Hematopoietic multipotent progenitor cell treated with erythropoietin and hydrocortisone succinate and interleukin-3 and kit ligand, for 17 days (in vitro differentiated cells): ENCODE measurements around the gene TOMM70.
"Not testable (repeated sequence)": the region's sequence is repeated elsewhere in the genome, so short reads cannot be mapped to it uniquely, and the experiment has no call there.

ENCODE experiments used
- DNase-seq: peaks from one replicate; pipeline ENCODE4 v3.0.0-alpha.2; 2015; ENCODE audit warnings: low spot score

Gene TOMM70

DNA sequence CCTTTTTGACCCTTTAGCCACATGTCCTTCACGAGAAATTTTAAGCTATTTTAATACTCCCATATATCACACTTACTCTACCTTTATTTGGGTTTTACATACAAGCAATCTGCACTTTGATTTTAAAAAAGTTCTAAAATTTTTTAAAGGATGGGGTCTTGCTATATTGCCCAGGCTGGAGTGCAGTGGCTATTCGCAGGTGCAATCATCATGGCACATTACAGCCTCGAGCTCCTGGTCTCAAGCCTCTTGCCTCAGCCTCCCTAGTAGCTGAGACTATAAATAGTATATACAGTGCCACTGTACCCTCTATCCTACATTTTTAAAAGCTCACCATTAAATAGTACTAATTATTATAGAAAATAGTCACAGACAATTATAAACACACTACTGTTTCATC lies 36.5 kb downstream of the TOMM70 start:
- no peak for DNase-seq

DNA sequence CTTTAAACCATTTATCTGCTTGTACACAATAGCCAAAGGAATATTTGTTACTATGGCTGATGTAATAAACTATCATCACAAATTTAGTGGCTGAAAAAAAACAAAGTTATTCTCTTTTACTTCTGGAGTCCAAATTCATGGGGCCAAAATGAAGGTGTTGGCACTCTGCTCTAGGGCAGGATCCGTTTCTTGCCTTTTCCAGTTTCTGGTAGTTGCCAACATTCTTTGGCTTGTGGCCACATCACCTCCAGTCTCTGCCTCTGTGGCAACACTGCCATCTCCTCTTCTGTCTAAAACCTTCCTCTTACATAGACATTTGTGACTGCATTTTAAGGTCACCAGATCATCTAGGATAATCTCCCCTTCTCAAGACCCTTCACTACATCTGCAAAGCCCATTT lies 39.0 kb downstream of the TOMM70 start:
- DNase-seq: no peak

DNA sequence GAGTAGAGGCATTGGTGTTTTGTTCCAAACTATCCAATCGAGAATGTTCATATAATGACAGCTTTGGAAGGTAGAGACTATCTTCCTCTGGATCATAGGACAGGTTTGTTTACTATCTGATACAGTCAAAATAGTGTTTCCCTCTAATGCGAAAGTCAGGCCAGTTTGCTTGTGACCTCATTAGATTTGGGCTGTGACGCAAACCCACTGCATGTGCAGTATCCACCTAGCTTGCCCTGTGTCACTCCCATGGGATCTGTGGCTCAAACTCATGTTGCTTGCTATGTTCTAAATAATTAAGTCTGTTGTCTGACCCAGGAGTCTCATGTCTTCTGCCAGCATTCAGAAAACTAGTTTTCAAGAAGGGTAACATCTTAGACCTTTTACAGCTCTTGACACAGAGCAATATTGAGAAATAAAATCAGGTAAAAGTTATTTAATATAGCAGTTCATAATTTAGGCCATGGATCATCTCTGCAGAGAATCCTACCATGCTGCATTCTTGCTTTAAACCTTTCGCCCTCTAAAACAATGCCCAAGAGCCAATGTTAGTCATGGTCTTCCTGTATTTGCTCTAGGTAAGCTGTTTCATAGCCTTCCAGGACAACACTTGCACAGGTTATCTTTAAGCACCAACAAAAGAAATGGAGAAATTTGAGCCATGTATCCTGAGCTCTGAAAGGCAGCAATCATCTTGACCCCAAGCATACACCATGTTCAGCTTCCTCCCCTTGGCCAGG lies 40.0 kb downstream of the TOMM70 start:
- DNase-seq: no peak

DNA sequence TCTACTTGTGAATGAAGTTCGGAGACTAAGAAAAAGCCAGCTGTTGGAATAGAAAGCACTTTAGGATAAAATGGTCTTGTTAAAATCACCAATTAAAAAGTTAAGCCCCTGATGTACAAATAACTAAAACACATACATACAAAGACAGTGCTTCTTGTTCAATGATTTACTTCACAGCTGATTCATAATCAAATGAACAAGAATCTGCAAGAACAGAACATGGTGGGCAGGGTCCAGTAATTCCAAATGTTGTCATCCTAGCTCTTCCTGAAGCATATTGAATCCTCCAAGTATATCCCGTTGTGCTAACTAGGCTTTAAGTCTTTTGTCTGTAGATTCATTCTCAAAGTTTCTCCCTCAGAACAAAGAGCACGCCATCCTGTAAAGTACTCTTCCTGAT lies 41.9 kb downstream of the TOMM70 start:
- DNase-seq: no peak

DNA sequence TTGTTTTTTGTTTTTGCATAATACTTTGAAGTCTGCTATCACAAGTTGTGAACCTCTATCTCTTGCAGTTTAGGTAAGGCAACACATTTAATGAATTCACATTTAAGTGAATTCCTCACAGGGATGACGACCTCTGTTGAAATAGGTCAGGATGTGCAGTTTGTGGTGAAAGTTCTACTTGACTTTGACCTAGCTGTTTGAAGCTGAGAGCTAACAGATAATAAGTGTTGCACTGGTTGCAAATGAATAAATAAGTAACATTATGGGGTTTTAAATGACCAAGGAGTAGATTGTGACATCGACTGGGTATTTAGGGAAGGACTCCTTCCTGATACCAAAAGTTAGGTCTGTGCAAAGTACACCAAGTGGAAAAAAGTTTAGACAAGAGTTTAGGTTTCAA lies 42.5 kb downstream of the TOMM70 start:
- no peak for DNase-seq

DNA sequence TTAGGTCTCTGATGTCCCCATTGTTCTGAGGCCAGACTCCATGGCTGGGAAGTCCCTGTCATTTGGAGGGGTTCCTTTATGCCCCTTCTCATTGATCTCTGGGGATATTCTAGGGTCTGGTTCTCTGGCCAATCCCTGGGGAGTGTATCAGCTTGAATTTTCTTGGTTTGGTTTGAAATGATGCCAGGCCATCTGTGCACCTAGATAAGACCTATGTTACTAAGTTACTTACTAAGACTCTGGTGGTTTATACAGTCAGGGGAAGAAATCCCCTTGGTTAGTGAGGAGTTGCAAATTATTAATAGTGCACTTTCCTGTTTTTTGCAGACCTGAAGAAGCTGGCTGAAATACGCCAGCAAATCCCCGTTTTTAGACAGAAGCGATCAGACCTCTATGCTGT lies 46.0 kb downstream of the TOMM70 start:
- DNase-seq: peak; percentile 73

DNA sequence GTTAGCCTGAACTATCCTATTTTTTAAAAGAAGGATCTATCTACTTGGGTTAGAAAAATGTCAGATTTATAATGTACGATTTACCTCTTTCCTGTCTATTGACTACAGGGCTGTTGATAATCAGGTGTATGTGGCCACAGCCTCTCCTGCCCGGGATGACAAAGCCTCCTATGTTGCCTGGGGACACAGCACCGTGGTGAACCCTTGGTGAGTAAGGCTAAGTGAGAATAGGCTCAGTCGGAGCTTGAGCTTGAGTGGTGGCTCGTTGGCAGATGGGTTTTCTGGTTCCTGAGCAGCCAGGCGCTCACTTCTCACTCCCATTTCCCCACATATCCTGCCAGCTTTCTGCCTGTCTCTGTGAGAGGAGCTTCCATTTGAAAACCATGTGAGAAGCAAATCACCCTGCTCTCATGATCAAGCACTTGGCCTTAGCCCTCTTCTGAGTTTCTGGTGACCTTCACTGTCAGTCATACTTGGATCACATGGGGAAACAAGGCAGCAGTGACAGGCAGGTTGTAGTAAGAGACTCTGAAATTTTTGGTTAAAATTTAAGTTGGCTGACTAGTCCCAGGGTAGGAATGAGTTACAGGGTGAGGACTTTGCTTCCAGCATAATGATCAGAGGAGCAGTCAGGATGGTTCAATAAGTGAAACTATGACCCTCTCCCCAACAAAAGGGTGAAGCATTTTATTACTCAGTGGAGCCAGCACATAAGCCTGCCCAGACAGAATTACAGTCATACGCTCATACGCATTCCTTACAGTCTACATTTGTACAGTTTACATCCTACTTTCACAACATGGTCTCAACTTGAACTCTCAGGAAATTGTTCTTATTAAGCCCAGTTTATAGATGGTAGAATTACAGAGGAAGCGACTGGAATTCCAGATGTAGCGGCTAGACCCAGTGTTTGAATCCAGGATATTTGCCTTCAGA lies 48.3 kb downstream of the TOMM70 start:
- DNase-seq: no peak

DNA sequence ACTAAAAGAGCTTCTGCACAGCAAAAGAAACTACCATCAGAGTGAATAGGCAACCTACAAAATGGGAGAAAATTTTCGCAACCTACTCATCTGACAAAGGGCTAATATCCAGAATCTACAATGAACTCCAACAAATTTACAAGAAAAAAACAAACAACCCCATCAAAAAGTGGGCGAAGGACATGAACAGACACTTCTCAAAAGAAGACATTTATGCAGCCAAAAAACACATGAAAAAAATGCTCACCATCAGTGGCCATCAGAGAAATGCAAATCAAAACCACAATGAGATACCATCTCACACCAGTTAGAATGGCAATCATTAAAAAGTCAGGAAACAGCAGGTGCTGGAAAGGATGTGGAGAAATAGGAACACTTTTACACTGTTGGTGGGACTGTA lies 49.1 kb downstream of the TOMM70 start:
- not testable (repeated sequence) for DNase-seq

DNA sequence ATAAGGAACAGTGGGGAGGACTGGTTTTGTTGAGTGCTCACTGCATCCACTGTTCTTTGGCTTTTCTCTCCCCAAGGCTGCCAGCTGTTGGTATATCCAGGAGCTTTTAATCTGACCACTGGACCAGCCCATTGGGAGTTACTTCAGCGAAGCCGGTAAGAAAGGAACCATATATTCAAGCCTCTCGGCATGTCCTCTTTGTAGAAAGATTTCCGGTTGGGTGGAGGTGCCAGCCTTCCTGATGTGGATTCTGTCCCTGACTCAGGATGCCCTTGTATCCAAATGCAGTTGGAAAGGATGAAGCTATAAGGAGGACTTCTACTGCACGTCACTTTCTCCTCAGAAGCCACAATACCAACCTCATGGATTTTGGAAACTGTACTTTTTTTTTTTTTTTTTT lies 52.2 kb downstream of the TOMM70 start:
- no peak for DNase-seq

DNA sequence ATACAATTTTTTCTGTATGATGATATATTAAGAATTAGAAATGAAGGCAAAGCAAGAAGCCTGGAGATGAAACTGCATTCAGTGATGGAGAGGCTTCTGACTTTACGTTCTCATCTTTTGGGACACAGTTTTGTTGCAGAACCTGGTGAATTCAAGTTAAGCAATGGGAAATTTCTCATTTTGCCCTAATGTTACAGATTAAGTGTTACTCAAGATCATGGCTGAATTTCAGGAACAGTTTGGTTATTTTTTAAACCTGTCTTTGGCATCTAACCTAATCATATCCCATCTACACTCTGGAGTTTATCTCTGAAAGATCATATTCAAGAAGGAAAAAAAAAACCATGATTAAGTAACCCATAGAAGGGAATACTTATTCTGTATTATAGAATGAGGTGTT lies 60.4 kb downstream of the TOMM70 start:
- DNase-seq: no peak

DNA sequence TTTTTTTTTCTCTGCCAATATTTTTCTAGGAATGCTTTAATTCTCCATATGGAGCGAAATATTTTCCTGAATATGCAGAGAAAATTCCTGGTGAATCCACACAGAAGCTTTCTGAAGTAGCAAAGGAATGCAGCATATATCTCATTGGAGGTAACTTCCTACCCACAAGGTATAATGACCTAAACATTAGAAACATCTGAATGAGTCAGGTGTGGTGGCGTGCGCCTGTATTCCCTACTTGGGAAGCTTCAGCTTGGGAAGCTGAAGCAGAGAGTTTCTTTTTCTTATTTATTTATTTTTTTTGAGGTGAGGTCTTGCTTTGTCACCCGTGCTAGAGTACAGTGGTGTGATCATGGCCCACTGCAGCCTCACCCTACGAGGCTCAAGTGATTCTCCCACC lies 61.1 kb downstream of the TOMM70 start:
- DNase-seq: no peak

DNA sequence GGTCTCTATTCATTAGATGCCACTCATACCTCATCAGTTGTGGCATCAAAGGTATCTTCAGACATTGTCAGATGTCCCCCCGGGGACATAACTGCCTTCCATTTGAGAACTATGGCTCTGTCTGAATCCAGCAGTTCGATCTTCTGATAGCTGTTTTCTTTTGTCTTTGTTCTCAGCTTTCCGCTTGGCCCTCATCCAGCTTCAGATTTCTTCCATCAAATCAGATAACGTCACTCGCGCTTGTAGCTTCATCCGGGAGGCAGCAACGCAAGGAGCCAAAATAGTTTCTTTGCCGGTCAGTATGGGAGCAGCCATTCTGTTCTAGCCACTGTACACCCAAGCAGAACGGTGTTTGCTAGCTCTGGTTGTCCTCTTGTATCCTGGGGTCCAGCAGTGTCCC lies 62.0 kb downstream of the TOMM70 start:
- DNase-seq: no peak

DNA sequence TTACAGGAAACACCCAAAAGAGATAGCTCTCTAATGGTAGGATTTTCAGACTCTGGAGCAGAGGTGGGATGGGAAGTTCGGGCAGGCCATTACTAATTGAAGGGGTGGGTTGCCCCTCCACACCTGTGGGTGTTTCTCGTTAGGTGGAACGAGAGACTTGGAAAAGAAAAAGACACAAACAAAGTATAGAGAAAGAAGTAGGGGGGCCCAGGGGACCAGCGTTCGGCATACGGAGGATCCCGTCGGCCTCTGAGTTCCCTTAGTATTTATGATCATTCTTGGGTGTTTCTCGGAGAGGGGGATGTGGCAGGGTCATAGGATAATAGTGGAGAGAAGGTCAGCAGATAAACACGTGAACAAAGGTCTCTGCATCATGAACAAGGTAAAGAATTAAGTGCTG lies 64.7 kb downstream of the TOMM70 start:
- DNase-seq: not testable (repeated sequence)

DNA sequence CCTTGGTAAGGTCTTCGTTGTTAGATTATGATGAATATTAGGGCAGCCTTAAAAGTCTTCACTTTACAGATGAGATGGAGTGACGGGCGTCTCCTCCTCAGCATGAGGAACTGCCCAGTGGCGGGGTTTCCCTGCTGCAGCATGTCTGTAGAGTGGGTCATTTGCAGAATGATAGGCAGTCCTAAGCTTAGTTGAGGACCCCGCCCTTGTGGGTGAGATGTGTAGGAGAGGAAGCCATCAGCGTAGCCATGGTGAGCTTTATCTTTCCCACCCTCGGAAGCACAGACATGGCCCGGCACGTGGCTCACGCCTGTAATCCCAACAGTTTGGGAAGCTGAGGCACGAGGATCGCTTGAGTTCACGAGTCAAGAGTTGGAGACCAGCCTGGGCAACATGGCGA lies 65.5 kb downstream of the TOMM70 start:
- peak; percentile 28 for DNase-seq

DNA sequence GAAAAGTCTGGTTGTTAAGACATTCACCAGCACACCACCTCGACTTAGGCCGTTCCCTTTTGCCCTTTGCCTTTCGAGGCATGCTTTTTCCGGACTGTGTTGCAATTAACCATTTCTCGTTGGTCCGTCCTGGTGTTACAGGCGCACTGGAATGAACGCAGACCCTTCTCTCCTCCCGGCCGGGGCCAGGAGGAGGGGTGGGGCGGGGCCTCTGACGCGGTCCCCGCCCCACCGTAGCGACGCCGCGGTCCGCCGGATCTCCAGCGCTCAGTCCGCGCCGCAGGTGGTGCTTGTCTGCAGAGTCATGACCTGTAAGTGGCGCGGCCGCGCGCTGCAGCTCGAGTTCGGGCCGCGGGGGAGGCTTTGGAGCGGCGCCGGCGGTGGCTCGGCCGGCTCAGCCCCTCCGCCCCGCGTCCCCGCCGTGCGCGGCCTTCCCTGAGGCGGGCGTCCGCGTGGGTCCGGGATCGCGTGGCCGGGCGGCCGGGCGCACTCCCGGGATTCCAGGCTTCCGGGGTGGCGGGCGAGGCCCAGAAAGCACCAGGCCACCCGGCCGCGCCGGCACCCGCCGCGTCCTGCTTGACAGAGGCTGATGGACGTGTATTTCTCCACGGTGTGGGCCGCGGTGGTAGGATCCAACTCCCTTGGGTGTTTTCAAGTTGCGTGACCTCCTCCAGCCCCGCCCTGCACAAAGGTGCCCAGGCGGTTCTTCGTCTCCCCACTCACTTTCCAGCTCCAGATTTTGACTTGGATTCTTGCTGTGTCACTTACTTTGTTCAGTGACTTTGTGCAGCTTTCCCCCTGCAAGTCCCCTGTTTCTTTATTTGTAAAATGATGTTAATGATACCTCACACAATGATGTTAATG lies 66.2 kb downstream of the TOMM70 start, which contains the start of gene NIT2:
TSS of gene NIT2 (plus strand) at position 270 of the 864 bp plus-strand sequence. CDS start at position 305, 35 bp downstream.
- DNase-seq: peak; percentile 74

DNA sequence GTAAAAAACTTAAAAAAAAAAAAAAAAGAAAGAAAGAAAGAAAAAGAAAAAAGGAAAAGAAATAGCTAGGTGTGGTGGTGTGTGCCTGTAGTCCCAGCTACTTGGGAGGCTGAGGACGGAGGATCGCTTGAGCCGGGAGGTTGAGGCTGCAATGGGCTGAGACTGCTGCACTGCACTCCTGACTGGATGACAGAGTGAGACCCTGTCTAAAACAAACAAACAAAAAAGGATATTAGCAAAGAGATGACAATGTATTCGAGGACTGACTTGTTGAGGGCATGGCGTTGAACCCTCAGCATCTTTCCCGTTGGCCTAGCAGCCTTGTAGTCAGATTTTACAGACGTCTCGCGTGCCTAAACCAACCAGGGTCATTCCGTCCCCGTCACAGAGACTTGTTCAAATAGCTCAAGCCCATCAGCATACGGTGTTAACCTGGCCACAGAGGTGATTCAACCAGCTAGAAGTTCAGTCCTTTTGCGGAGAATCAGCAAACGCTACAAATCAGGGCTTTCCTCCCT lies 66.9 kb downstream of the TOMM70 start:
- DNase-seq: no peak

DNA sequence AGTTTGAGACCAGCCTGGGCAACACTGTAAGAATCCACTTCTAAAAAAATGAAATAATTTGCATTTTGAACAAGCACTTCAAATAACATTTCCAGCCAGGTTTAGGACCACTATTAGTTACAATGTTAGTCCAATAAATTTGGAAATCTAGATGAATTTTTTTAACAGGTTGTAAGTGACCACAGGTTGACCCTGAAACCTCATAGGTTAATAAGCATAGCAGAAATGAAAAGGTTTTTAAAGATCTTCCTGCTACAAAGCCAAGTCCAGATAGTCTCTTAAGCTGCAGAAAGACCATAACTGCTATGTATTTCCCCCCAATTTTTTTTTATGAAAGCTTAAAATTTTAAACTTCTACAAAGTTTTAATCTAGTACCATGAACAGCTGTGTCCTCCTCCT lies 67.8 kb downstream of the TOMM70 start:
- no peak for DNase-seq

DNA sequence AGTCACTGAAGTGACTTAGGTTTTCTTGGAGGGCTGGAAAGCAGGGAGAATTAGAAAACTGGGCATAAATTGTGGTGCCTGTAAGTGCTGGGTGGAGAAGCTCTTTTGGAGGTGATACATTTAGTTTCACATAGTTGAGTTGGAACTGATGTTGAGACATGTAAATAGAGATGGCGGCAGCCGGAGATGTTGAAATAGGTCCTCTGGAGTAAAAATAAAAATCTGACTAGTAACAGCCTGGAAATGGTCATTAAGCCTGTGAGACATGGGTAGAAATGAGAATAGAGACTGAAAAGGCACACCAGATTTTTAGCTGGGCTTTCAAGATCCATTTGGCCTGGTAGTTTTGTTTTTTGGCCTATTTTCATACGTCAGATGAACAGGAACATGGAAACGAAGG lies 69.2 kb downstream of the TOMM70 start:
- DNase-seq: no peak

DNA sequence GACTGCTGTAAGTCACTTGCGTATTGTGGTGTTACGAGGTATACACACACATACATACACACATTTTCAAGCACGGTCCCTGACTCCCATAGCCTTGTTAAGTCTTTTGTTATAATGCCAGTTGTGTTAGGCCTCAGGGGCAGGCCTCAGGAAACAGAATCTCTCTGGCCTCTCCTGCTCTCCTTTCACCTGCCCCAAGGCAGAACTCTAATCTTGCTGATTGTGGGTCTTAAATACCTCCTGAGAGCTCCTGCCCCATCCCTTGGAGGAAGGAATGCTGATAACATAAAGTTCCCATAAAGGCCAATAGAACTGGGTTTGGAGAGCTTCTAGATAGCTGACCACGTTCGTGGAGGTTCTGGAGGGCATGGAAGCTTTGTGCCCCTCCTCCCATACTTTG lies 70.2 kb downstream of the TOMM70 start:
- DNase-seq: no peak

DNA sequence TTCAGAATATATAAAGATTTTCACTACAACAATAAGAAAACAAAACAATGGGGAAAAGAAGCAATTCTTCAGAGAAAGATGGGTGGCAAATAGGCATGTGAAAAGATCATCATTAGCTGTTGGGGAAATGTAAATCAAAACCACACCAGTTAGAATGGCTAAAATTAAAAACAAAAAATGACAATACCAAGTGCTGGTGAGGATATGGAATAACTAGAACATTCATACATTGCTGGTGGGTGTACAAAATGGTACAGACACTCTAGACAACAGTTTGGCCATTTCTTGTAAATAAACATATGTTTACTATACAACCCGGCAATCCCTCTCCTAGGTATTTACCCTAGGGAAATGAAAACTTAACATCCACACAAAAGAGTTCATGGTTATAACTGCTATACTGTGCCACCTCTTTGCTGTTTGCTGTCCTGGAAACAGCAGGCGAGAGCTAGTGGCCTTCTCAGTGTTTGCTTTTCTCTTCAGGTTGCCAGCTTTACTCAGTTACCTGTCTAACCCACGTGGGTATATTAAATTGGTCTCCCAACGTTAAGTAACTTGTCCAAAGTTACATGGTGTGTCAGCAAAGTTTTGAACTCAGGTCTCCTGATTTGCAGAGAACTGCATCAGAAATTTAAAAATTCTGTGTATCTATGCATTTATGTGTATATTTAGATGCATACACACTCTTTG lies 70.9 kb downstream of the TOMM70 start:
- DNase-seq: no peak

DNA sequence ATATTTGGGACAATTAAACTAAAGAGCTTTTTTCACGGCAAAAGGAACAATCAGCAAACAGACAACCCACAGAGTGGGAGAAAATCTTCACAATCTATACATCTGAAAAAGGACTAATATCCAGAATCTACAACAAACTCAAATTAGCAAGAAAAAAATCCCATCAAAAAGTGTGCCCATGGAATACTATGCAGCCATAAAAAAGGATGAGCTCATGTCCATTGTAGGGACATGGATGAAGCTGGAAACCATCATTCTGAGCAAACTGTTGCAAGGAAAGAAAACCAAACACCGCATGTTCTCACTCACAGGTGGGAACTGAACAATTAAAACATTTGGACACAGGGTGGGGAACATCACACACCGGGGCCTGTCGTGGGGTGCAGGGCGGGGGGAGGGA lies 73.5 kb downstream of the TOMM70 start:
- not testable (repeated sequence) for DNase-seq
